Neural progenitor cell (in vitro differentiated cells): ENCODE measurements around the gene RRBP1. TPM values are rescaled to one million over a fixed set of nuclear protein-coding genes. Genes with fewer than 3 reads are reported as not detected.
A peak's percentile ranks its signal among the peaks of the same experiment; 100 is the strongest.

Source experiments
- DNase-seq: peaks from one replicate; pipeline ENCODE4 v3.0.0-alpha.2; 2016; ENCODE audit warnings: low spot score
- H2AFZ ChIP-seq: fragments of 200-600 bp; sonication (generic); replicated peaks from 2 replicates; pipeline ENCODE4 v1.6.1; 2016; ENCODE audit warnings: antibody characterized with exemption
- H3F3A ChIP-seq: fragments of 200-600 bp; sonication (generic); 2 replicates; pipeline ENCODE4 v1.6.1; 2016; ENCODE audit warnings: antibody characterized with exemption, low read depth
- H3K27ac ChIP-seq: fragments of 200-600 bp; sonication (generic); 2 replicates; pipeline ENCODE4 v1.5.1; 2016; ENCODE audit warnings: mild to moderate bottlenecking
- H3K27me3 ChIP-seq: fragments of 200-600 bp; sonication (generic); 2 replicates; pipeline ENCODE4 v1.6.1; 2016; ENCODE audit warnings: mild to moderate bottlenecking, moderate library complexity
- H3K36me3 ChIP-seq: fragments of 200-600 bp; sonication (generic); 2 replicates; pipeline ENCODE4 v1.5.1; 2016
- H3K4me1 ChIP-seq: fragments of 200-600 bp; sonication (generic); 2 replicates; pipeline ENCODE4 v1.6.1; 2016; ENCODE audit warnings: mixed run types
- H3K4me2 ChIP-seq: fragments of 200-600 bp; sonication (generic); 2 replicates; pipeline ENCODE4 v1.6.1; 2016
- H3K4me3 ChIP-seq: fragments of 200-600 bp; sonication (generic); 2 replicates; pipeline ENCODE4 v1.5.1; 2016
- H3K79me2 ChIP-seq: fragments of 200-600 bp; sonication (generic); 2 replicates; pipeline ENCODE4 v1.6.1; 2016; ENCODE audit warnings: low read depth
- H3K9ac ChIP-seq: fragments of 200-600 bp; sonication (generic); 2 replicates; pipeline ENCODE4 v1.6.1; 2016
- H3K9me3 ChIP-seq: fragments of 200-600 bp; sonication (generic); 2 replicates; pipeline ENCODE4 v1.5.1; 2016; ENCODE audit warnings: low read depth
- H4K20me1 ChIP-seq: fragments of 200-600 bp; sonication (generic); 2 replicates; pipeline ENCODE4 v1.6.1; 2016; ENCODE audit warnings: low read depth
- H3K27ac Mint-ChIP-seq: 3 replicates; pipeline ENCODE4 v1.8.0; 2021; ENCODE audit warnings: mixed read lengths
- H3K27me3 Mint-ChIP-seq: 2 replicates; pipeline ENCODE4 v1.8.0; 2022; ENCODE audit warnings: low read depth, mild to moderate bottlenecking, inconsistent platforms, moderate library complexity, mixed read lengths; ENCODE audit not compliant: insufficient read depth
- H3K36me3 Mint-ChIP-seq: 3 replicates; pipeline ENCODE4 v1.8.0; 2021; ENCODE audit warnings: mixed read lengths
- H3K4me1 Mint-ChIP-seq: 3 replicates; pipeline ENCODE4 v1.8.0; 2021; ENCODE audit warnings: mixed read lengths
- H3K4me3 Mint-ChIP-seq: 3 replicates; pipeline ENCODE4 v1.8.0; 2021; ENCODE audit warnings: mild to moderate bottlenecking, moderate library complexity, mixed read lengths
- H3K9me3 Mint-ChIP-seq: 3 replicates; pipeline ENCODE4 v1.8.0; 2020; ENCODE audit warnings: mixed read lengths
- CTCF ChIP-seq: fragments of 200-600 bp; sonication (generic); IDR thresholded peaks from 2 replicates; pipeline ENCODE4 v1.5.1; 2017; ENCODE audit warnings: antibody characterized with exemption, mild to moderate bottlenecking
- EZH2 ChIP-seq: fragments of 200-600 bp; sonication (generic); IDR thresholded peaks from 2 replicates; pipeline ENCODE4 v1.6.1; 2017; ENCODE audit warnings: antibody characterized with exemption, mild to moderate bottlenecking, moderate library complexity
- EZH2phosphoT487 ChIP-seq: fragments of 200-600 bp; sonication (generic); IDR thresholded peaks from 2 replicates; pipeline ENCODE4 v1.6.1; 2017; ENCODE audit warnings: antibody characterized with exemption
- total RNA-seq: library from RNA; depleted of rRNA; stranded (reverse); fragments of >200 nt; gene quantifications from 2 replicates; pipeline ENCODE4 v1.2.3, GENCODE V29; 2015; ENCODE audit warnings: low replicate concordance

RRBP1 gene
- total RNA-seq, 1 donor from 2014 or later = 18.2 TPM

- Mint-ChIP-seq H3K27me3 (peaks cover 4% of the 10 kb centered on the region), H3K36me3 (no peaks in the 10 kb centered on the region), H3K4me1 (peaks cover 25% of the 10 kb centered on the region), H3K4me3 (peak overlapping the region; percentile 95), H3K27ac (peak overlapping the region; percentile 95), H3K9me3 (no peaks in the 10 kb centered on the region)
- H3F3A ChIP-seq = peaks cover 29% of the 10 kb centered on the region
- H3K9ac ChIP-seq = peak overlapping the region; percentile 48
- DNase-seq = peak; percentile 80
- no peaks in the 10 kb centered on the region for H3K36me3 ChIP-seq
- peaks cover 50% of the 10 kb centered on the region for H3K79me2 ChIP-seq
- H3K27ac ChIP-seq = peak overlapping the region; percentile 93
- H3K9me3 ChIP-seq = no peaks in the 10 kb centered on the region
- H3K4me2 ChIP-seq = peak overlapping the region; percentile 85
- H2AFZ ChIP-seq = peak overlapping the region; percentile 96
- H4K20me1 ChIP-seq = peaks cover 38% of the 10 kb centered on the region
- peak overlapping the region; percentile 81 for H3K4me3 ChIP-seq
- peaks cover 12% of the 10 kb centered on the region for H3K27me3 ChIP-seq
- TF ChIP-seq EZH2 = no peak
- H3K4me1 ChIP-seq = peaks cover 22% of the 10 kb centered on the region
These were observed 111.5 kb downstream of the RRBP1 start for GRCh38 chr20:17570347-17571152.

GRCh38 chr20:17569616-17570346 lies 112.3 kb downstream of the RRBP1 start, which contains the start of gene DSTN:
Gene DSTN (plus strand): TSS chr20:17570075. CDS start chr20:17570209, 134 bp downstream.
- no peak for TF ChIP-seq EZH2phosphoT487
- TF ChIP-seq EZH2 = no peak
- TF ChIP-seq CTCF = no peak
- H3F3A ChIP-seq = peaks cover 29% of the 10 kb centered on the region
- peaks cover 25% of the 10 kb centered on the region for H3K4me1 Mint-ChIP-seq
- H3K27ac Mint-ChIP-seq = peak within 1 kb of the TSS; percentile 95
- peaks cover 42% of the 10 kb centered on the region for H3K79me2 ChIP-seq
- H3K36me3 ChIP-seq = no peaks in the 10 kb centered on the region
- peak within 1 kb of the TSS; percentile 93 for H3K27ac ChIP-seq
- peak within 1 kb of the TSS; percentile 85 for H3K4me2 ChIP-seq
- H3K9me3 ChIP-seq = no peaks in the 10 kb centered on the region
- peak within 1 kb of the TSS; percentile 95 for H3K4me3 Mint-ChIP-seq
- H4K20me1 ChIP-seq = peaks cover 38% of the 10 kb centered on the region
- peaks cover 22% of the 10 kb centered on the region for H3K4me1 ChIP-seq
- H3K9me3 Mint-ChIP-seq = no peaks in the 10 kb centered on the region
- no peaks in the 10 kb centered on the region for H3K36me3 Mint-ChIP-seq
- H2AFZ ChIP-seq = peak within 1 kb of the TSS; percentile 96
- H3K27me3 Mint-ChIP-seq = peaks cover 4% of the 10 kb centered on the region
- peak; percentile 98 for DNase-seq
- H3K9ac ChIP-seq = peak within 1 kb of the TSS; percentile 48
- peaks cover 12% of the 10 kb centered on the region for H3K27me3 ChIP-seq
- peak within 1 kb of the TSS; percentile 81 for H3K4me3 ChIP-seq

GRCh38 chr20:17568972-17569521 lies 113.0 kb downstream of the RRBP1 start:
- Mint-ChIP-seq H3K27ac (peak overlapping the region; percentile 94), H3K9me3 (no peaks in the 10 kb centered on the region)

More at GRCh38 chr20:17568972-17569521, 113.0 kb downstream of the RRBP1 start:
- H3K27me3 ChIP-seq = peaks cover 12% of the 10 kb centered on the region
- Mint-ChIP-seq H3K36me3 (no peaks in the 10 kb centered on the region), H3K27me3 (peaks cover 4% of the 10 kb centered on the region), H3K4me3 (peak overlapping the region; percentile 95), H3K4me1 (peaks cover 25% of the 10 kb centered on the region)
- peaks cover 29% of the 10 kb centered on the region for H3F3A ChIP-seq
- H3K79me2 ChIP-seq = peaks cover 35% of the 10 kb centered on the region
- no peaks in the 10 kb centered on the region for H3K36me3 ChIP-seq
- no peak overlapping the region for H3K9ac ChIP-seq
- TF ChIP-seq CTCF (no peak), EZH2 (no peak), EZH2phosphoT487 (no peak)
- H3K4me2 ChIP-seq = peak overlapping the region; percentile 85
- H3K4me3 ChIP-seq = peak overlapping the region; percentile 81
- H3K27ac ChIP-seq = no peak overlapping the region
- peak; percentile 57 for DNase-seq
- no peaks in the 10 kb centered on the region for H3K9me3 ChIP-seq
- H4K20me1 ChIP-seq = peaks cover 35% of the 10 kb centered on the region
- H3K4me1 ChIP-seq = peaks cover 22% of the 10 kb centered on the region
- H2AFZ ChIP-seq = peak overlapping the region; percentile 54
